Hypothalamus (tissue), 51 donors: ENCODE measurements around the gene TSSK3.

Experiments
- DNase-seq, 51 donors: peaks; one replicate each; lab custom pipeline; 2025; lab: John Stamatoyannopoulos, UW

Gene TSSK3

GRCh38 chr1:32362474-32363313, at the start of gene TSSK3, which contains the start of gene FAM229A:
TSS of gene TSSK3 (plus strand) at chr1:32362539. CDS start at chr1:32362702, 163 bp downstream.
TSS of gene FAM229A (minus strand) at chr1:32362485. CDS start at chr1:32362091, 394 bp downstream.
- no peak for DNase-seq

GRCh38 chr1:32316903-32317277, 45.4 kb upstream of the TSSK3 start:
- DNase-seq = no peak

GRCh38 chr1:32318127-32318869, 44.0 kb upstream of the TSSK3 start:
- DNase-seq = no peak

GRCh38 chr1:32321712-32322291, 40.5 kb upstream of the TSSK3 start:
- DNase-seq = no peak

- DNase-seq = no peak
Observed at GRCh38 chr1:32327204-32327603, 35.1 kb upstream of the TSSK3 start.

GRCh38 chr1:32329931-32330466, 32.3 kb upstream of the TSSK3 start:
- DNase-seq = no peak

GRCh38 chr1:32330558-32331151, 31.7 kb upstream of the TSSK3 start:
- DNase-seq = no peak

GRCh38 chr1:32331549-32331948, 30.8 kb upstream of the TSSK3 start:
- no peak for DNase-seq

- peak in 21 of 51 donors; percentile 15 to 73 (median 35) for DNase-seq
Observed at GRCh38 chr1:32332290-32333079, 29.9 kb upstream of the TSSK3 start.

GRCh38 chr1:32333251-32333963, 28.9 kb upstream of the TSSK3 start:
- no peak for DNase-seq

- peak in 2 of 51 donors; percentile 26 to 53 for DNase-seq
Observed at GRCh38 chr1:32334274-32334861, 28.0 kb upstream of the TSSK3 start.

- peak in 30 of 51 donors; percentile 19 to 72 (median 44) for DNase-seq
Observed at GRCh38 chr1:32334864-32335534, 27.3 kb upstream of the TSSK3 start.

- DNase-seq = peak in 1 of 51 donors; percentile 42
Observed at GRCh38 chr1:32335535-32335789, 26.9 kb upstream of the TSSK3 start.

- DNase-seq = peak in 50 of 51 donors; percentile 37 to 93 (median 78)
Observed at GRCh38 chr1:32335790-32336590, 26.3 kb upstream of the TSSK3 start, which contains the start of gene MARCKSL1. TSS of gene MARCKSL1 (minus strand) at chr1:32336233. CDS start at chr1:32336033, 200 bp downstream.

- peak in 2 of 51 donors; percentile 56 to 60 for DNase-seq
Observed at GRCh38 chr1:32336591-32336932, 25.8 kb upstream of the TSSK3 start.

- DNase-seq = peak in 8 of 51 donors; percentile 15 to 63 (median 35)
Observed at GRCh38 chr1:32336963-32337675, 25.2 kb upstream of the TSSK3 start.
